GM18499 (cell line): ENCODE results near the gene C16orf92.

Experiments
- ATAC-seq: cut with Tn5 transposase; IDR thresholded peaks from one replicate; pipeline ENCODE4 v1.9.1; 2021; ENCODE audit warnings: moderate number of reproducible peaks; ENCODE audit not compliant: insufficient read depth, unreplicated experiment

The C16orf92 gene

GRCh38 chr16:30022887-30023286 is at the start of gene C16orf92:
C16orf92 (plus strand) TSS chr16:30023198; CDS start chr16:30023341, 143 bp downstream.
- no peak for ATAC-seq

GRCh38 chr16:29973384-29974246 is 49.4 kb upstream of the C16orf92 start, which contains the start of gene TAOK2:
TAOK2 (plus strand) TSS chr16:29973868; CDS start chr16:29977773, 3,905 bp downstream.
- peak; percentile 73 for ATAC-seq

- ATAC-seq: no peak
Measured at GRCh38 chr16:29974291-29975133, 48.5 kb upstream of the C16orf92 start.

- ATAC-seq: no peak
Measured at GRCh38 chr16:29975134-29975538, 47.9 kb upstream of the C16orf92 start.

- ATAC-seq: no peak
Measured at GRCh38 chr16:29975811-29976511, 47.0 kb upstream of the C16orf92 start.

- ATAC-seq: no peak
Measured at GRCh38 chr16:29977063-29977825, 45.8 kb upstream of the C16orf92 start.

GRCh38 chr16:29978081-29978480 is 44.9 kb upstream of the C16orf92 start:
- ATAC-seq: no peak

GRCh38 chr16:29978564-29979270 is 44.3 kb upstream of the C16orf92 start:
- no peak for ATAC-seq

- no peak for ATAC-seq
Measured at GRCh38 chr16:29982560-29983419, 40.2 kb upstream of the C16orf92 start.

GRCh38 chr16:29983420-29984136 is 39.4 kb upstream of the C16orf92 start:
- ATAC-seq: no peak

GRCh38 chr16:29984137-29984763 is 38.7 kb upstream of the C16orf92 start:
- no peak for ATAC-seq

- ATAC-seq: no peak
Measured at GRCh38 chr16:29984764-29985147, 38.2 kb upstream of the C16orf92 start.

GRCh38 chr16:29985271-29985811 is 37.7 kb upstream of the C16orf92 start:
- no peak for ATAC-seq

GRCh38 chr16:29986231-29986630 is 36.8 kb upstream of the C16orf92 start:
- no peak for ATAC-seq

- no peak for ATAC-seq
Measured at GRCh38 chr16:29986931-29987330, 36.1 kb upstream of the C16orf92 start.

- ATAC-seq: no peak
Measured at GRCh38 chr16:29987371-29988085, 35.5 kb upstream of the C16orf92 start.
